GM23248 (cell line): Measurements from ENCODE around the gene TAF12. TPM values are rescaled to one million over a fixed set of nuclear protein-coding genes. Genes with fewer than 3 reads are reported as not detected.

Source experiments
- DNase-seq: peaks from one replicate; pipeline ENCODE4 v3.0.0-alpha.2; 2015
- H2AFZ ChIP-seq: fragments of 200-600 bp; sonication (generic); 2 replicates; pipeline ENCODE4 v1.6.1; 2016; ENCODE audit warnings: antibody characterized with exemption
- H3F3A ChIP-seq: fragments of 200-600 bp; sonication (generic); 2 replicates; pipeline ENCODE4 v1.6.1; 2016; ENCODE audit warnings: mild to moderate bottlenecking, antibody characterized with exemption, mixed run types; ENCODE audit not compliant: insufficient read depth
- H3K27ac ChIP-seq: fragments of 200-600 bp; sonication (generic); 2 replicates; pipeline ENCODE4 v1.5.1; 2016; ENCODE audit warnings: mild to moderate bottlenecking
- H3K27me3 ChIP-seq: fragments of 200-600 bp; sonication (generic); replicated peaks from 2 replicates; pipeline ENCODE4 v1.6.1; 2016; ENCODE audit warnings: mild to moderate bottlenecking; ENCODE audit not compliant: insufficient read depth
- H3K36me3 ChIP-seq: fragments of 200-600 bp; sonication (generic); 2 replicates; pipeline ENCODE4 v1.6.1; 2016; ENCODE audit warnings: low read depth, mild to moderate bottlenecking
- H3K4me1 ChIP-seq: fragments of 200-600 bp; sonication (generic); 2 replicates; pipeline ENCODE4 v1.6.1; 2016; ENCODE audit warnings: mild to moderate bottlenecking; ENCODE audit not compliant: insufficient read depth
- H3K4me2 ChIP-seq: fragments of 200-600 bp; sonication (generic); one replicate; pipeline ENCODE4 v1.6.1; 2016; ENCODE audit warnings: mild to moderate bottlenecking; ENCODE audit not compliant: unreplicated experiment
- H3K4me3 ChIP-seq: fragments of 200-600 bp; sonication (generic); 2 replicates; pipeline ENCODE4 v1.5.1; 2016; ENCODE audit warnings: mild to moderate bottlenecking
- H3K79me2 ChIP-seq: fragments of 200-600 bp; sonication (generic); 2 replicates; pipeline ENCODE4 v1.6.1; 2016; ENCODE audit warnings: mild to moderate bottlenecking; ENCODE audit not compliant: insufficient read depth
- H3K9ac ChIP-seq: fragments of 200-600 bp; sonication (generic); 2 replicates; pipeline ENCODE4 v1.6.1; 2016; ENCODE audit warnings: mild to moderate bottlenecking
- H3K9me2 ChIP-seq: fragments of 200-600 bp; sonication (generic); 2 replicates; pipeline ENCODE4 v1.6.1; 2016; ENCODE audit warnings: mixed run types, mild to moderate bottlenecking, moderate library complexity; ENCODE audit not compliant: insufficient read depth
- H3K9me3 ChIP-seq: fragments of 200-600 bp; sonication (generic); one replicate; pipeline ENCODE4 v1.6.1; 2017; ENCODE audit warnings: low read depth
- H4K20me1 ChIP-seq: fragments of 200-600 bp; sonication (generic); 2 replicates; pipeline ENCODE4 v1.6.0; 2016; ENCODE audit not compliant: insufficient read depth
- EZH2 ChIP-seq: fragments of 200-600 bp; sonication (generic); IDR thresholded peaks from 2 replicates; pipeline ENCODE4 v1.6.1; 2018; ENCODE audit warnings: antibody characterized with exemption, mild to moderate bottlenecking; ENCODE audit not compliant: insufficient read depth, poor library complexity, severe bottlenecking
- EZH2phosphoT487 ChIP-seq: fragments of 200-600 bp; sonication (generic); IDR thresholded peaks from 2 replicates; pipeline ENCODE4 v1.6.1; 2018; ENCODE audit warnings: antibody characterized with exemption, moderate library complexity, mild to moderate bottlenecking, low read depth; ENCODE audit not compliant: insufficient read depth
- WGBS, 2 experiments: methylation state at CpG; one replicate each; pipeline ENCODE4 v1.1.6; 2015 to 2017; ENCODE audit warnings: low lambda C conversion rate in 2 of 2, low coverage in 1 of 2; ENCODE audit errors: missing lambda C conversion rate in 2 of 2; 5-methylcytosine and 5-hydroxymethylcytosine counted together
- in situ Hi-C: fragments of 300-500 bp; cut with MboI; formaldehyde crosslinking; loops from 2 replicates; pipeline ENCODE4 v1.15.0; 2020
- polyA plus RNA-seq: library from polyadenylated mRNA; unstranded; fragments of >200 nt; fragmentation: Nextera tagmentation; extraction: Ambion mirVana; gene quantifications from 2 replicates; pipeline ENCODE4 v1.2.1, GENCODE V29; 2016
- total RNA-seq: library from RNA; depleted of rRNA; stranded (reverse); fragments of >200 nt; shearing (Covaris generic); gene quantifications from 2 replicates; pipeline ENCODE4 v1.2.3, GENCODE V29; 2014

The TAF12 gene
- total and polyA plus RNA-seq, 2 experiments from 2014 or later = 18.4 to 45.6 TPM

GRCh38 chr1:28571911-28572310, 71.0 kb downstream of the TAF12 start:
- WGBS, 2 experiments = 85 to 86% methylated on average over 4 of the region's 4 CpGs

GRCh38 chr1:28566931-28567330, 75.9 kb downstream of the TAF12 start:
- H3K79me2 ChIP-seq = no peaks in the 10 kb centered on the region
- H3K9ac ChIP-seq = no peak overlapping the region
- H3K36me3 ChIP-seq = peaks cover 45% of the 10 kb centered on the region
- H3K27ac ChIP-seq = no peak overlapping the region
- H3F3A ChIP-seq = peaks cover 3% of the 10 kb centered on the region; the same call in 1 of the 2 replicates
- H3K27me3 ChIP-seq = no peaks in the 10 kb centered on the region
- TF ChIP-seq EZH2 = no peak
- no peak for TF ChIP-seq EZH2phosphoT487
- H3K9me3 ChIP-seq = no peaks in the 10 kb centered on the region
- in situ Hi-C loops = no loop called here
- H2AFZ ChIP-seq = no peak overlapping the region
- H3K9me2 ChIP-seq = no peaks in the 10 kb centered on the region
- no peaks in the 10 kb centered on the region for H4K20me1 ChIP-seq
- no peak overlapping the region for H3K4me3 ChIP-seq
- 95 to 100% methylated on average over 2 of the region's 2 CpGs for WGBS, 2 experiments
- DNase-seq = no peak
- no peak overlapping the region for H3K4me2 ChIP-seq
- no peaks in the 10 kb centered on the region for H3K4me1 ChIP-seq

More at GRCh38 chr1:28571911-28572310, 71.0 kb downstream of the TAF12 start:
- Histone ChIP-seq H3K4me2 (no peak overlapping the region), H3K9me3 (no peaks in the 10 kb centered on the region), H2AFZ (no peak overlapping the region), H3K27ac (no peak overlapping the region), H3F3A (peaks cover 21% of the 10 kb centered on the region; the same call in 1 of the 2 replicates), H4K20me1 (no peaks in the 10 kb centered on the region), H3K9ac (no peak overlapping the region), H3K4me3 (no peak overlapping the region), H3K27me3 (no peaks in the 10 kb centered on the region), H3K4me1 (peaks cover 3% of the 10 kb centered on the region; the same call in 1 of the 2 replicates), H3K36me3 (peaks cover 25% of the 10 kb centered on the region), H3K79me2 (no peaks in the 10 kb centered on the region), H3K9me2 (no peaks in the 10 kb centered on the region)
- no peak for DNase-seq
- TF ChIP-seq EZH2phosphoT487 = no peak
- no peak for TF ChIP-seq EZH2
- in situ Hi-C loops = no loop called here

- Histone ChIP-seq H2AFZ (no peak overlapping the region), H3K4me3 (no peak overlapping the region), H3K9me2 (no peaks in the 10 kb centered on the region), H3K4me1 (no peaks in the 10 kb centered on the region), H3F3A (no peaks in the 10 kb centered on the region), H3K27ac (no peak overlapping the region), H4K20me1 (no peaks in the 10 kb centered on the region), H3K4me2 (no peak overlapping the region), H3K9ac (no peak overlapping the region), H3K79me2 (no peaks in the 10 kb centered on the region), H3K9me3 (no peaks in the 10 kb centered on the region), H3K36me3 (peaks cover 53% of the 10 kb centered on the region; the same call in 1 of the 2 replicates), H3K27me3 (no peaks in the 10 kb centered on the region)
- WGBS, 2 experiments = 97% methylated on average over 6 of the region's 6 CpGs
- no peak for DNase-seq
- no peak for TF ChIP-seq EZH2phosphoT487
- no peak for TF ChIP-seq EZH2
- in situ Hi-C loops = no loop called here
These were observed 77.1 kb downstream of the TAF12 start for GRCh38 chr1:28565726-28566125.

GRCh38 chr1:28565040-28565439, 77.8 kb downstream of the TAF12 start:
- Histone ChIP-seq H3K36me3 (peaks cover 52% of the 10 kb centered on the region; the same call in 1 of the 2 replicates), H3K4me1 (no peaks in the 10 kb centered on the region), H3K4me3 (no peak overlapping the region), H3K9me3 (no peaks in the 10 kb centered on the region), H3F3A (no peaks in the 10 kb centered on the region), H3K27me3 (no peaks in the 10 kb centered on the region), H3K4me2 (no peak overlapping the region), H3K79me2 (no peaks in the 10 kb centered on the region), H2AFZ (no peak overlapping the region), H3K9ac (no peak overlapping the region), H3K27ac (no peak overlapping the region), H4K20me1 (no peaks in the 10 kb centered on the region), H3K9me2 (no peaks in the 10 kb centered on the region)
- no peak for DNase-seq
- 95 to 98% methylated on average over 7 of the region's 7 CpGs for WGBS, 2 experiments
- TF ChIP-seq EZH2 = no peak
- no peak for TF ChIP-seq EZH2phosphoT487
- in situ Hi-C loops = no loop called here

DNA sequence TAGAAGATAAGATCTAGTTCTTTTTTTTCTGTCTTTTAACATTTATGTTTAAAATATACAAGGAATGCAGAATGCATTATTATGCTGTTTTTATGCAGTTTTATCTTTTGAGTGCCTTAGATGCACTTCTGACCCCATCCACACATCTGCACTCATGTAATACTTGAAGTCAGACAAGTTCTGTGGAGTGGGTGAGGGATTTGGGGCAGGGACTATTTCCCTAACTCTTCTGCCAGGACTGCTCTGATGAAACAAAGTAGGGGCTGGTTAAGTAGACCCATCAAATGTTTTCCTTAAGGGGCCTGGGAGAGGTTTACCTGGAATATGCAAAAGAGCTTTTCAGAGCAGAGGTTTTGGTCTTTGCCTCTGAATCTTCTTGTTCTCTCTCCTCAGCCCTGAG, 78.6 kb downstream of the TAF12 start:
- Histone ChIP-seq H3K27ac (no peak overlapping the region), H3K79me2 (0 out of 2 replicates have a peak, but pooled peaks cover 5% of the 10 kb centered on the region), H4K20me1 (no peaks in the 10 kb centered on the region), H3K4me1 (no peaks in the 10 kb centered on the region), H3K4me3 (no peak overlapping the region), H2AFZ (no peak overlapping the region), H3K9ac (no peak overlapping the region), H3K36me3 (peaks cover 59% of the 10 kb centered on the region; the same call in 1 of the 2 replicates), H3F3A (no peaks in the 10 kb centered on the region), H3K27me3 (no peaks in the 10 kb centered on the region), H3K9me3 (no peaks in the 10 kb centered on the region), H3K9me2 (no peaks in the 10 kb centered on the region), H3K4me2 (no peak overlapping the region)
- TF ChIP-seq EZH2 (no peak), EZH2phosphoT487 (no peak)
- DNase-seq = no peak
- in situ Hi-C loops = no loop called here
